HFF-Myc (cell line): ENCODE measurements around the gene IQGAP2.

Experiments
- DNase-seq: peaks from one replicate; pipeline ENCODE4 v3.0.0-alpha.2; 2011; ENCODE audit warnings: low read depth; ENCODE audit errors: extremely low read depth
- H3K4me3 ChIP-seq: replicated peaks from 2 replicates; pipeline ENCODE4 v1.5.1; 2011; ENCODE audit warnings: low read depth, mild to moderate bottlenecking, control low read depth, low read length
- TF ChIP-seq, protein P1 (sequence below): IDR thresholded peaks from 2 replicates; pipeline ENCODE4 v1.5.1; 2012; ENCODE audit warnings: mild to moderate bottlenecking, low read depth, low read length, control low read depth; ENCODE audit errors: missing control alignments

IQGAP2 gene

DNA sequence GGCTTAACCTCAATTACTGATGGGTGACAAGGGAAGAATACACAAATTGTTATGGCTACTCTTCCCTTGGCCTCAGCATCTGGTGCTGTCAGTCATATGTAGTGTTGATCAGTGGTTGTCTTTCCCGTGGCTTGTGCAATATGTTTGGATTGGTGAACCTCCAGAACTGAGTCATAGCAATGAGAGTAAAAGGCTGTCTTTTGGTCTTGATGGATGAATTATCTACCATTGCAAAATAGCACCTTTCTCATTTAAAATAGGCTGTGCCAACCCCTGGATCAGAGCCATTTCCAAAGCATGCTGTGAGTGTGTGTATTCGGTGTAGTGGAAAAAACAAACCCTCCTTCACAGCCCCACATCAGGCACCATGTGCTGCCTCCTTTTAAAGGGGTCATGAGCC lies 298.2 kb downstream of the IQGAP2 start:
- DNase-seq: no peak
- no peak overlapping the region for H3K4me3 ChIP-seq
- TF ChIP-seq, protein P1, sequence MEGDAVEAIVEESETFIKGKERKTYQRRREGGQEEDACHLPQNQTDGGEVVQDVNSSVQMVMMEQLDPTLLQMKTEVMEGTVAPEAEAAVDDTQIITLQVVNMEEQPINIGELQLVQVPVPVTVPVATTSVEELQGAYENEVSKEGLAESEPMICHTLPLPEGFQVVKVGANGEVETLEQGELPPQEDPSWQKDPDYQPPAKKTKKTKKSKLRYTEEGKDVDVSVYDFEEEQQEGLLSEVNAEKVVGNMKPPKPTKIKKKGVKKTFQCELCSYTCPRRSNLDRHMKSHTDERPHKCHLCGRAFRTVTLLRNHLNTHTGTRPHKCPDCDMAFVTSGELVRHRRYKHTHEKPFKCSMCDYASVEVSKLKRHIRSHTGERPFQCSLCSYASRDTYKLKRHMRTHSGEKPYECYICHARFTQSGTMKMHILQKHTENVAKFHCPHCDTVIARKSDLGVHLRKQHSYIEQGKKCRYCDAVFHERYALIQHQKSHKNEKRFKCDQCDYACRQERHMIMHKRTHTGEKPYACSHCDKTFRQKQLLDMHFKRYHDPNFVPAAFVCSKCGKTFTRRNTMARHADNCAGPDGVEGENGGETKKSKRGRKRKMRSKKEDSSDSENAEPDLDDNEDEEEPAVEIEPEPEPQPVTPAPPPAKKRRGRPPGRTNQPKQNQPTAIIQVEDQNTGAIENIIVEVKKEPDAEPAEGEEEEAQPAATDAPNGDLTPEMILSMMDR: no peak

DNA sequence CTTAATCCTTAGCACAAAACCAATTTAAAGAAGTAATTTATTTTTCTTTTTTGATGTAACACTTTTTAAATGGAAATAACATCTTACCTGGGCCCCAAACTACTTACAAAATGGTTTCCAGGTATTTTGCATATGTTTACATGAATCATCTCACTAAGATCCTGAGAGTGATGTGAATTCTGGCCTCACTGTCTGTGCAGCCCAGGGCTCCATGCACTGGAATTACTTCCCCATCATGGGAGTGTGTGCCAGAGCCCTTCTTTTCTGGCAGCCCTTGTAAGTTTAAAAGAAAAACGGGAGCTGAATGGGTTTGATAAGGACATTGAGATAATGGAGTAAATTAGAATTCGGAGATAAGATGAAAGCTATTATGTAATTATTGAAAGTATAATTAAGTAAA lies 300.6 kb downstream of the IQGAP2 start:
- no peak for DNase-seq
- H3K4me3 ChIP-seq: no peak overlapping the region
- TF ChIP-seq, protein P1: no peak

DNA sequence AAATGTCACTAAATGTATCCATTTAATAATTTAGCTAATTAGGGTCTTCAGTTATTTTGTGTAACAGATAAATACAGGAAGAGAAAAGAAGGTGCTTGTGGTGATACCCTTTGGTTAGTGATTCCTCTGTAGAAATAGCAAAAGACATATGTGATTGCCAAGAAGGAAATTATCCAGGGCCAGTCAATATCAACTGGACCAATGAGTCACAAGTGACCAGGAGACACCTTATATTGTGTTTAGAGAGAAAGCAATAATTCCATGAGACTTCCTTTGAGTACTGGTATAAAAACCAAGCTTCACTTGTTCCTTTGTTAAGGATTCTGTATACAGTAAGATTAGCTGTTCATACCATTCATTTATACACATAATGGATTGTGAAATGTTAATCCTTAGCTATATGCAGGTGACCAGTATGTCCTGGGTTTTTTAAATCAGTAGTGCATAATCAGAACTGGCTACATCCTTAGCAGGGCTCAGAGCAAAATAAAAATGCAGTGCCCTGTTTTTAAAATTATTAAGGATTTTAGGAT lies 301.1 kb downstream of the IQGAP2 start:
- TF ChIP-seq, protein P1: no peak
- no peak overlapping the region for H3K4me3 ChIP-seq
- no peak for DNase-seq

DNA sequence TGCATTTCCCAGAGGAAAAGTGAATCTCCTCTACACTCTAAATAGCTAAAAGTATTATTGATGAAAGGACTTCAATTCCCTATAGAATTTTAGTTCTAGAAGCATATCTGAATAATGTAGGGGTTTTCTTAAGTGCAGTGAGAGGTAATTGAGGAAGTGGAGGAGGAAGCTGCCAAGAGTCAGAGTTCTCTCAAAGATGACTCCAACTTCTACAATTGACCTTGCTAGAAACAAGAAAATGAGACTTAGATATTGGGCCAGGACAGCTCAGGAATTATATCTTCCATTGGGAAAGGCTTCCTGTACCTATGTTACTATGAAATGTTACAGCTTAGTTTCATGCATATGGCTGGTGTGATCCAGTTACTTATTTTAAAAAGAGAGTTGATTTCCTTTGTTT lies 302.5 kb downstream of the IQGAP2 start:
- no peak for DNase-seq
- no peak overlapping the region for H3K4me3 ChIP-seq
- TF ChIP-seq, protein P1: no peak

DNA sequence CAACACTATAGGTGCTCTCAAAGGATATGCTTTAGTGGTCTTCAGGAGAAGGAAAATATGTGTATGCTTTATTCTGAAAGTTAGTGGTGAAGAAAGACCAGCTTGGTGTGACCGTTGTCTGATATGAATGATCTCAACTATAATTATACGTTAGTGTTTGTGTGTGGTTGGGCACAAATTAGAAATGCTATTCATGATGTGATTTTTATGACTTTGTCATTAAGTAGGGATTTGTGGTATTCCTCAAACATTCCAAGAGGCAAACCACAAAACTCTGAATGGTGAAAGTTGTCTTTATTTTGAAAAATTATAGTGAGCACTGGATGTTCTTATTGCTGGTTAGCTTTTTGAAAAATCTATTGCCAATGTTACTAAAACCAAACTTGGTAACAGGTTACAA lies 306.7 kb downstream of the IQGAP2 start:
- no peak for DNase-seq
- no peak overlapping the region for H3K4me3 ChIP-seq
- TF ChIP-seq, protein P1: no peak

DNA sequence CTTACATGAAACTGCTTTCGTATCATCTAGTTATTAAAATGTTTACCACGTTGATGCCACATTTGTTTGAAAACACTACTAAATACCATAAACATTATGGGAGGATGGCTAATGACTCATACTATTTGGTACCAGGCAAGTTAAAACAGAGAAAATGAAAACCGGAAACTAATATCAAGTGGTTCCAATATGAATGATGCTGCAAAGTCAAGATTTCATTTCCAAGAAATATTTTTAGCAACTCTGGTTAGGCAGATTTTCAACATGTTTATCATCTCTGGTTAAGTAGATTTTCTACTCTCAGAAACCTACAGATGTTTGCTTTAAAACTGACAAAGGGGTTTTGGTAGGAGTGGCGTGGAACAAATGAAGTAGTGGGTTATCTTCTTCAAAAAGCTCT lies 307.9 kb downstream of the IQGAP2 start:
- DNase-seq: no peak
- no peak overlapping the region for H3K4me3 ChIP-seq
- TF ChIP-seq, protein P1: no peak

DNA sequence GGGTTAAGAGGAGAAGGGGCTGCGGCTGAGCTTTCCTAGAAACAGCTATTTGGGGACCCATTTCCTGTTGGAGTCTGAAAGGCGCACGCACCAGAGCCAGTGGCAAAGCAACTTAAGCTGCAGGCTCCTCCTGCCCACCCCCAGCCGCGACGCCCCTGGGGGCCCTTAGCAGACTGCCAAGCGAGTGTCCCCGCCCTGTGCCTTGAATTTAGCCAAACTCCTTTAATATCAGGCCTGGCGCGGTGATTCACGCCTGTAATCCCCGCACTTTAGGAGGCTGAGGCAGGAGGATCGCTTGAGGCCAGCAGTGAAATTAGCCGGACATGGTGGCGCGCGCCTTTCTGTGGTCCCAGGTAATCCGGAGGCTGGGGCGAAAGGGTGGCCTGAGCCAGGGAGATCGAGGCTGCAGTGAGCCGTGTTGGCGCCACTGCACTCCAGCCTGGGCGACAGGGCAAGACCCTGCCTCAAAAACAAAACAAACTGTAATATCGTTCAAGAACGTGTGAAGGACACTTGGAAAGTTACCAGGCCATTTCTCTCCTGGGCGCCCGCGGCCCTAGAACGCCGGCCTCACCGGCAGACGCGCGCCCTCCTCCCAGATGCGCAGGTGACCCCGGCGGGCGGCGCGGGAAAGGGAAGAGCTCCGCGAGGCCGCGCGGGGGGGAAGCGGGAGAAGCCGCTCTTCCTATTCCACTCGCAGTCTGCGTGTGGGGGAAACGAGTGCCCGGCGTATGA lies 311.8 kb downstream of the IQGAP2 start:
- TF ChIP-seq, protein P1: no peak
- DNase-seq: no peak

More for the DNA sequence above, 311.8 kb downstream of the IQGAP2 start:
- H3K4me3 ChIP-seq: peak overlapping the region; percentile 98
